Measurements from ENCODE around the gene EIF4ENIF1. TPM values are rescaled to one million over a fixed set of nuclear protein-coding genes. Genes with fewer than 3 reads are reported as not detected.
"Not testable (repeated sequence)": the region's sequence is repeated elsewhere in the genome, so short reads cannot be mapped to it uniquely, and the experiment has no call there.

The EIF4ENIF1 gene
- polyA plus RNA-seq, 1 of the 3 experiments (the other 2 are of a cell fraction), result 18.4 TPM

- WGBS (ENCODE audit: low lambda C conversion rate), result 97% methylated on average over 4 of the region's 4 CpGs
These were observed 18.9 kb upstream of the EIF4ENIF1 start for GRCh38 chr22:31508536-31508935.

GRCh38 chr22:31507517-31507916 is 17.9 kb upstream of the EIF4ENIF1 start:
- H3K4me1 ChIP-seq (ENCODE audit: control insufficient read depth in 1 of 2, insufficient read depth in 2 of 2, low read depth in 1 of 2, low read length in 1 of 2); H4K20me1 ChIP-seq (ENCODE audit: insufficient read depth); POLR2A ChIA-PET; H3K4me2 ChIP-seq; H3K27ac ChIP-seq (ENCODE audit: low read depth in 2 of 2, low read length in 1 of 2); CTCF ChIA-PET; H3K27me3 ChIP-seq (ENCODE audit: insufficient read depth); H3K9ac ChIP-seq; H3K9me2 ChIP-seq; H3F3A ChIP-seq (replicated peaks; ENCODE audit: insufficient read depth); H2AFZ ChIP-seq (ENCODE audit: low read depth); H3K9me3 ChIP-seq; H3K4me3 ChIP-seq (ENCODE audit: low read depth in 2 of 2, low read length in 1 of 2); DNase-seq: not testable (repeated sequence)
- Histone ChIP-seq H3K36me3 (replicated peaks in 1 of 2; ENCODE audit: control insufficient read depth in 1 of 2, insufficient read depth in 2 of 2, low read length in 1 of 2) (peaks cover 0 to 18% of the 10 kb centered on the region in 2 experiments), H3K79me2 (ENCODE audit: insufficient read depth) (peaks cover 31% of the 10 kb centered on the region)

More at GRCh38 chr22:31508536-31508935, 18.9 kb upstream of the EIF4ENIF1 start:
- no peaks in the 10 kb centered on the region for H3K9me2 ChIP-seq
- no peaks in the 10 kb centered on the region for H3K9me3 ChIP-seq
- TF ChIP-seq YY1 (IDR thresholded peaks at IDR 0.05; ENCODE audit: low read depth) (no peak), USF1 (IDR thresholded peaks at IDR 0.05; ENCODE audit: borderline replicate concordance, low read depth) (no peak), EP300 (IDR thresholded peaks at IDR 0.05; ENCODE audit: borderline replicate concordance in 1 of 2, low read depth in 1 of 2, low read length in 1 of 2) (no peak), TCF12 (IDR thresholded peaks at IDR 0.05) (no peak), JUND (IDR thresholded peaks at IDR 0.05) (no peak), POLR2AphosphoS5 (IDR thresholded peaks at IDR 0.05; ENCODE audit: low read depth, low read length) (no peak), ELF1 (IDR thresholded peaks at IDR 0.05) (no peak), SMC3 (IDR thresholded peaks at IDR 0.05; ENCODE audit: low read depth, low read length) (no peak), REST (IDR thresholded peaks at IDR 0.05; ENCODE audit: low read depth, low read length) (no peak), MEF2A (IDR thresholded peaks at IDR 0.05; ENCODE audit: borderline replicate concordance, low read depth) (no peak), GATA2 (CRISPR knock-in tag; IDR thresholded peaks at IDR 0.05) (no peak), FOXJ3 (CRISPR knock-in tag; IDR thresholded peaks at IDR 0.05) (no peak), RAD21 (IDR thresholded peaks at IDR 0.05; ENCODE audit: low read length) (no peak), NRF1 (IDR thresholded peaks at IDR 0.05; ENCODE audit: low read depth, low read length) (no peak), MAX (IDR thresholded peaks at IDR 0.05; ENCODE audit: low read depth) (no peak), TEAD4 (IDR thresholded peaks at IDR 0.05; ENCODE audit: borderline replicate concordance, insufficient read depth) (no peak), GABPA (IDR thresholded peaks at IDR 0.05; ENCODE audit: low read depth) (no peak)
- H3K27ac ChIP-seq (ENCODE audit: low read depth in 2 of 2, low read length in 1 of 2), result no peak overlapping the region
- H2AFZ ChIP-seq (ENCODE audit: low read depth), result no peak overlapping the region
- DNase-seq, result no peak
- ChIA-PET POLR2A (no interaction called here), CTCF (interaction anchor here (0.6 to 0.7 kb wide), 2 partner anchors 11 to 36 kb away, joined by 3 read pairs; no protein-coding TSS in a partner anchor)
- H3K9ac ChIP-seq, result no peak overlapping the region
- peaks cover 21% of the 10 kb centered on the region for H3K79me2 ChIP-seq (ENCODE audit: insufficient read depth)
- H3F3A ChIP-seq (replicated peaks; ENCODE audit: insufficient read depth), result no peaks in the 10 kb centered on the region
- peaks cover 0 to 7% of the 10 kb centered on the region in 2 experiments; a peak in 1 of 4 replicates for H3K4me1 ChIP-seq (ENCODE audit: control insufficient read depth in 1 of 2, insufficient read depth in 2 of 2, low read depth in 1 of 2, low read length in 1 of 2)
- no peaks in the 10 kb centered on the region for H3K27me3 ChIP-seq (ENCODE audit: insufficient read depth)
- no peak overlapping the region for H3K4me2 ChIP-seq
- peaks cover 0 to 18% of the 10 kb centered on the region in 2 experiments for H3K36me3 ChIP-seq (replicated peaks in 1 of 2; ENCODE audit: control insufficient read depth in 1 of 2, insufficient read depth in 2 of 2, low read length in 1 of 2)
- no peaks in the 10 kb centered on the region for H4K20me1 ChIP-seq (ENCODE audit: insufficient read depth)
- H3K4me3 ChIP-seq (ENCODE audit: low read depth in 2 of 2, low read length in 1 of 2), result no peak overlapping the region

Measured in SK-N-SH (cell line).